GM18873 (cell line): ENCODE data around the gene PEX26.
"Not testable (repeated sequence)": the region's sequence is repeated elsewhere in the genome, so short reads cannot be mapped to it uniquely, and the experiment has no call there.

Experiments
- ATAC-seq: cut with Tn5 transposase; IDR thresholded peaks from one replicate; pipeline ENCODE4 v1.9.1; 2021; ENCODE audit warnings: mild to moderate bottlenecking, moderate library complexity, moderate number of reproducible peaks; ENCODE audit not compliant: unreplicated experiment, low FRiP score

PEX26 gene

DNA sequence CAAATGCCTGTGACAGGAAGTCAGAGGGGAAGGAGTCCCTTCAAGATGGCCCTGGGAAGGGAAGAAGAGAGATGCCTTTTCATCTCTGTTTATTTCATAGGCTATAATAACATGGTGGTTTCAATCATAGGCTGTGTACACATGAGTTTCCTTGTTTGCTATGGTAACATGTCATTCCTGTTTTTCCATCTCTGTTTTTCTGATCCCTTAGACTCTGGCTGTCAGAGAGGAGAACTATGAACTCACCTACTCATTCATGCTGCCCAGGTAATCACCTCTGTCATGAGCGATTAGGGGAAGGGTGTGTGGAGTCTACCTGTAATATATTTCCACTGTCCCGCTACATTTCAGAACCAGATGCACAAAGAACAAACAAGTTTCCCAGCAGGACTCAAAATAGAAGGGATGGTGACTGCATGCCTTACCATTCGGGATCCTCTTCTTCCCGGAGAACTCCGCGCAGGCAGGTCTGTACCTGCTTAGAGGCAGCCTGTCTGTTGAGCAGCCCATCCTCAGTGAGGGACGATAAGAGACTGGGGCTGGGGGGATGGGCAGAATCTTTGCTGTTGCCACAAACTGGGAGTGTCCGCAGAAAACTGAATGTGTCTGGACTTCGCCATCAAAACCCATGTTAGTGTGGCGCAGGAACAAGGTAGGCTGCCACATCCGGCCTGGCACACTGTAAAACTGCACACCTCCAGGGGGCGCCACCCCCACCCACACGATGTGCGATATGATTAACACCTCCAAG lies 7.1 kb upstream of the PEX26 start:
- ATAC-seq, result no peak

DNA sequence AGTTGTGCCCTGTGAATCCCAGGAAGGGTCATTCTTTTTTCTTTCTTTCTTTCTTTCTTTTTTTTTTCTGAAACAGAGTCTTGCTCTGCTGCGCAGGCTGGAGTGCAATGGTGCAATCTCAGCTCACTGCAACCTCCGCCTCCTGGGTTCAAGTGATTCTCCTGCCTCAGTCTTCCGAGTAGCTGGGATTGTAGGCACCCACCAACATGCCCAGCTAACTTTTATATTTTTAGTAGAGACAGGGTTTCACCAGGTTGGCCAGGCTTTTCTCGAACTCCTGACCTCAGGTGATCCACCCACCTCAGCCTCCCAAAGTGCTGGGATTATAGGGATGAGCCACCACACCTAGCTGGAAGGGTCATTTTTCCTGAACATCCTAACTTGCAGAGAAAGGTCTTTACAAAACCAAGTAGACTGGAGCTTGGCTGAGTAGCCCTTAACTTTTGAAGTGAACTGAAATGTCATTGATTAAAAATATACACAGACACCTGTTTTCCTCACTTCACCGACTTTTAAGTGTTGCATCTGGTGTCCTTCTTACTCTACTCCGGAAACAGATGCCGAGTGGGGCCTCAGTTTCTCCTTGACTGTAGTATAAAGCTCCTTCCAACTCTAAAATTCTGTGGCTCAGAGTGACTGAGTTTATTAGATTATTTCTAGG lies 6.4 kb upstream of the PEX26 start:
- ATAC-seq, result not testable (repeated sequence)

DNA sequence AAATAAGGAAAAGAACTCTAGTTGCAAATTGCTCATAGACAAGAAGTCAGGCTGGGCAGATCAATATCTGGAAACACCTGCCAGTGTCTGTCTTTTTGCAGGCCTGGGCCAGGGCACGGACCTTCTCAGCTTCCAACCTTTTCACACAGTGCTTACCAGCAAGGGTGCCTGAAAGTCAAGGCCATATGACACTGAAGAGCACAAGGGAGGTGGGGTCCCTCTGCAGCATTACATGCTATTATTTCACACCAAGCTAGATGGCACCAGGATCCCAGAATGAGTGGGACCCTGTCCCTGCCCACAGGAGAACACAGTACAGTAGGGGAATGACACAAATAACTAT lies 5.9 kb upstream of the PEX26 start:
- no peak for ATAC-seq

DNA sequence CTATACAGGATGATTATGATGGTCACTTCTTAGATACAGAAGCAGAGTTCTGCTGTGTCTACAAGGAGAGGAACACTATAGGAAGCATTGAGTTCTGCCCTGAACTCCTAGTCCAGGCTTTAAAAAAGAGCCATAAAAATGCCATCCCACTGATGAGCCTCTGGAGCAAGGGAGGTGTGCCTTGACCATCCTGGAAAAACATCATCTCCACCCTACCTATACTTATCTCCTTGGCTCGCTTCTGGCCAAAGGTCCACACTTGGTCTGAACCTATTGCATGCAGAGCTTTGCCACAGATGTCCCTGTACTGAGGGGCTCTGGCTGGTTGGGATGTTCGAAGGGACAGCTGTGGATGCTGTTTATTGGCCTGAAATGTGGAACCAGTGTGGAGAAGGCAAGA lies 4.3 kb upstream of the PEX26 start:
- no peak for ATAC-seq

DNA sequence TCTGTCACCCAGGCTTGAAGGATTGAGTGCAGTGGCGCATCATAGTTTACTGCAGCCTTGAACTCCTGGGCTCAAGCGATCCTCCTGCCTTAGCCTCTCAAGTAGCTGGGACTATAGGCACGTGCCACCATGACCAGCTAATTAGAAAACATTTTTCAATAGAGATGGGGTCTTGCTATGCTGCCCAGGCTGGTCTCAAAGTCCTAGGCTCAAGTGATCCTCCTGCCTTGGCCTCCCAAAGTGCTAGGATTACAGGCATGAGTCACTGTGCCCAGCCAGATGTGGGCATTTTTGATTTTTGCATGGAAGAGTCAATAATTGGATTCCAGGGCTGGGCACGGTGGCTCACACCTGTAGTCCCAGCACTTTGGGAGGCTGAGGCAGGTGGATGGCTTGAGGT lies 3.9 kb upstream of the PEX26 start:
- ATAC-seq, result not testable (repeated sequence)

DNA sequence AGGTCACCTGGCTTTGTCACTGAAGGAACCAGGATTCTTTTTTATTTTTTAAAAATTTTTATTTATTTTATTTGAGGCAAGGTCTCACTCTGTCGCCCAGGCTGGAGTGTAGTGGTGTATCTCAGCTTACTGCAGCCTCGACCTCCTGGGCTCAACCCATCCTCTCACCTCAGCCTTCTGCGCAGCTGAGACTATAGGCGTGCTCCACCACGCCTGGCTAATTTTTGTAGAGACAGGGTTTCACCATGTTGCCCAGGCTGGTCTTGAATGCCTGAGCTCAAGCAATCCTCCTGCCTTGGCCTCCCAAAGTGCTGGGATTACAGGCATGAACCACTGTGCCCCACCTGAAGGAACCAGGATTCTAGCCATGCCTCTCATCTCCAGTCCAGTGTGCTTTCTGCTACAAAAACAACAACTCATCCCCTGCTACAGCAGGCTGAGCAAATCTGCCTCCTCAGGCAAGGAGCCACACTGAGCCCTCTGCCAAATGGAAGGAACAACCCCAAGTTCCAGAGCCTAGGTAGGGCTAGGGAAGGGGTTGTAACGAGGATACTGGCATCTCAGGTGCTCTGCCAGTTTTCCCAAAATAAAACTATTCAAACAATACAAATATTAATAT lies 2.6 kb upstream of the PEX26 start:
- no peak for ATAC-seq

DNA sequence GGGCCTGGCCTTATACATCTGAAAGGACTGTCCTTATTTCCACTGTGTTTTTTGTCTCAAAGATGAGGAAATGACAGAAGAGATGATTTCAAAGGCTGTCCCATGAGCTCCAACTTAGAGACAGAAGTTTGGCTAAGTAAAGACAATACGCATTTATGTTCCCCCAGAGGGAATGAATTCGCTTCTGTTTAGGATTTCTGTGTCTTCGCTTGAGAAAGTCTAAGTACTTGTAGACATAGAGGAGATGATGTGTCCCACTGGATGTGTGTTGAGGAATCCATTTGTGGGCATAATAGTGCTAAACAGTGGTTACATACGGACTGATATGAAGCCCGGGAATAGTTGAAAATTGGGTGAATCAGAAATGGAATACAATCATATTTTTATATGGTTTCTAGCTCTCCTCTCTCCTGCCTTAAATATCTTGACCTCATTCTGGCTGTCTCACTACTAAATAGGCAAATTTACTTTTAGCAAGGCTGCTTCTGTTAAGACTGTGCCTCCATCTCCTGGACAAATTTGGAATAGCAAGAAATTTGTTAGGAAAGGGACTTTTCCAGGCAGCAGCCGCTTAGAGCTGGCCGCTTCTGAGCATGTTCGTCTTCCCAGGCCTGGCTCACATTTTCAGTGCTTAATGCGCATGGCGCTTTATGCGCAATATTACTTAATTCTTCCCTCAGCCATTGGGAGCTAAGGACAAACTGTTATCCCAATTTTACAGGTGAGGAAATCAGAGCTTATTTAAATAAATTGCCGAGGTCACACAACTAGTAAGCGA lies 1.9 kb upstream of the PEX26 start:
- ATAC-seq, result no peak

DNA sequence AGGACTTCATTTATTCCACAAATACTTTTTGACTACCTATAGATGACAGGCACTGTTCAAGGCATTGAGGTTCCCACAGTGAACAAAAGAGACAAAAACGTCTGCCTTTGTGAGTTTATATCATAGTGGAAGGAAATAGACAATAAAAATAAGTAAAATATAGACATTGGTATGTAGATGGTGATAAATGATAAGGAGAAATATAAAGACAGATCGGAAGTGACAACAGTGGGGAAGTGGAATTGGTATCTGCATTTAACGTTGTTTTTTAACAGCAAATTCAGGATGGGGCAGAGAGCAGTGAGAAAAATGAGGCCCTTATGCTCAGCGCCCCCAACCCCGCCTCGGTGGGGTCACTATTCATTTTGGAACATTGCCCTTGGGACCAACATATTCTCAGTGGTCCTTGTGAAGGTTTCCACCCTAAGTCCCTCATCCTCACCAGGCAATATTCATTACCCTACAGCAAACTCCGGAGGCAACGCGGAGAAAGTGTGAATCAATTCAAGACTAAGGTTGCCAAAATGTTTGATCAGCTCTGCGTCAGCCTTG lies 627 bp upstream of the PEX26 start:
- ATAC-seq, result no peak

- peak; percentile 11 for ATAC-seq
Measured at GRCh38 chr22:18078329-18079041, 695 bp downstream of the PEX26 start.

GRCh38 chr22:18079706-18080233 lies 2.0 kb downstream of the PEX26 start:
- ATAC-seq, result no peak

- no peak for ATAC-seq
Measured at GRCh38 chr22:18081416-18081815, 3.6 kb downstream of the PEX26 start.

DNA sequence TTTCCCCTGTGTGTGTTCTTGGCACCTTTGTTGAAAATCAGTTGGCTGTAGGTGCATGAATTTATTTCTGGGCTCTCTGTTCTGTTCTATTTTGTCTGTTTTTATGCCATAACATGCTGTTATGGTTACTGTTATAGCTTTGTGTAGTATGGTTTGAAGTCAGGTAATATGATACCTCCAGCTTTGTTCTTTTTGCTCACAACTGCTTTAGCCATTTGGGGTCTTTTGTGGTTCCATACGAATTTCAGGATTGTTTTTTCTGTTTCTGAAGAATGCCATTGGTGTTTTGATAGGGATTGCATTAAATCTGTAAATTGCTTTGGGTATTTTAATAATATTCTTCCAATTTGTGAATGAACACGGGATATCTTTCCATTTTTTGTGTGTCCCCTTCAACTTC lies 4.7 kb downstream of the PEX26 start:
- no peak for ATAC-seq

DNA sequence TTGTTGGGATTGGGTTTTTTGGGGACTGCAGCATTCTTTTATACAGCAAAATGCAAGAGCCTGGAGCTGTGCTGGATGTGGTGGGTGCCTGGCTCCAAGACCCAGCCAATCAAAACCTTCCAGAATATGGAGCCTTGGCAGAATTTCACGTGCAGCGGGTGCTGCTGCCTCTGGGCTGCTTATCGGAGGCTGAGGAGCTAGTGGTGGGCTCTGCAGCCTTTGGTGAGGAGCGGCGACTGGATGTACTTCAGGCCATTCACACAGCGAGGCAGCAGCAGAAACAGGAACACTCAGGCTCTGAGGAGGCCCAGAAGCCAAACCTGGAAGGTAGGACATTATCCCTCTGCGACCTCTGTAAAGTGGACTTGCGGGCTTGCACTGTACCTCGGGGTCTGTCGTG lies 5.6 kb downstream of the PEX26 start:
- ATAC-seq, result no peak

DNA sequence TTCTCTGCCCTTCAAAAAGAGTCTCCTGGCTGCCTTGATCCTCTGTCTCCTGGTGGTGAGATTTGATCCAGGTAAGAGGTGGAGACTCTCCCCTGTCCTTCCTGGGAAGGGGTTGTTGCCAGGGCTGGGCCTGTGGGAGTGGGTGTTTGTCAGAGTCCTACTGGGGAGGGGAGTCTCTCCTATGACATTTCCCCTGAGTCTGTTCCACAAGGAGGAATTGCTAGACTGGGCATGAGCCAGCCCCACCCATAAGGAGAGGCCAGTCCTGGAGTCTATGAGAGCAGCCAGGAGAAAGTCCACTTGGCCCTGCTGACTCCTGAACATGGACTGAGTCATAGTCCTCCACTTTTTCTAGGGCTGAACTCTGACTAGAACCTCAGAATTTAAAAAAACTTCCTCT lies 7.4 kb downstream of the PEX26 start:
- no peak for ATAC-seq

- ATAC-seq, result no peak
Measured at GRCh38 chr22:18087350-18087855, 9.6 kb downstream of the PEX26 start.

- no peak for ATAC-seq
Measured at GRCh38 chr22:18088825-18089568, 11.2 kb downstream of the PEX26 start.

DNA sequence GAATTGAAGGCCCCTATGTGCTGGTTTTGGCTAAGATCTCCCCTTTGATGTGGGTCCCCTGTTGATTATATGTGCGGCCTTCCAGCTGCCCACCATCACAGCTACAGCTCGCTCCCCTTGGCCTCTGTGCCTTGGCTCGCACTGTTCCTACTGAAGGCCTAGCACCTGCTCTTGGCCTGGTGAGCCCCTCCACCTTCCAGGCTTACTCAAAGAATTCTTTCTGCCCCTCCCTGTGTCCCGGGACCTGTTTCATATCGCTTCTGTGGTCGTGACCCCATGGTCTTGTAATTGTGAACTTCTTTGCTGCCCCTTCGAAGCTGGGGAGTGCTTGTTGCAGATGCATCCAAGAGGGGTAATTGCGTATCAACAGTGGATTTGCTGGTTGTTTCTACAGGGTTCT lies 12.5 kb downstream of the PEX26 start:
- no peak for ATAC-seq

GRCh38 chr22:18091478-18091877 lies 13.7 kb downstream of the PEX26 start:
- no peak for ATAC-seq

DNA sequence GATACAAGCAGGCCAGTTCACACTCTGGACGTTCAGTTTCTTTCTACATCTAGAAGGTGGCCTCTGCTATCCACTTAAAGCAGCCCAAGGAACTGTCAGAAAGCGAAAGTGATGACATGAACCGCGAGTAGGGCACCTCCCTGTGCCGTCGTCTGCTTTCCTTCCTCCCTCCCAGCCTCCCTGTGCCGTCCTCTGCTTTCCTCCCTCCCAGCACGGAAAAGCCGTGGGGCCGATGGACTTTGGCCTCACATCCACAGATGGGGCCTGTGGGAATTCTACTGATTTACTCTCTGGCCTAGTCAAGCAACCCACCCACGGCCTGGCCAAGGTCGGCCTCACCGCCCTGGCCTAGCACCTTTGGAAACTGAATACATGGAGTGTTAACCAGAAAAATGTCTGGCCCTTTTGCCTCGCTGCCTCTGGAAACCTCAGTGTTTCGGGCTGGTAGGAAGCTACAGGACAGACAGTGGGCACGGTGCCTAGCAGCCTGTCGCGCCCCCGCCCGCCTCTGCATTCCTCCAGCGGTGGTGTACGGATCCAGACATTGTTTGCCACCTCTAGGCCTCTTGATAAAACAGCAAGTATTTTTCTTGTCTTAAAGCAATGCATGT lies 14.2 kb downstream of the PEX26 start:
- no peak for ATAC-seq
